NCI-H2081 treated with DMSO at 0.1 percent for 48 hours (cell line): ENCODE results near the gene SNX32.

Experiments used
- DNase-seq: peaks from one replicate; lab custom pipeline; 2025; lab: John Stamatoyannopoulos, UW

SNX32 gene

DNA sequence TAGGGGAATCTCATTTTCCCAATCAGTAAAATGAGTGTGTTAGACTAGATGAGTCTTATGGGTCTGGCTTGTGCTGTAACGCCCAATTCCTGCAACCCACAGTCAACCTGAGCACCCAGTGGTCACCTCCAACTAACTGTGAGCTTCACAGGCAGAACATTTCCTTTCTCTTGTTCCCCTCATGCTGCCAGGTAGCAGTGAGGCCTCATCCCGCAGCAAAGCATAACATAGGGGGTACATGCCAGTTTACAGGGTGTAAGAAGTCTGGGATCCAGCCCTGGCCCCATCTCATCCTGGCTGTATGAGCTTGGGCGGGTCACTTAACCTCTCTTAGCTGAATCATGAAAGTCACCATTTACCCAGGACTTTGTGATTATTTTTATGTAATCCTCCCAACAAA is 35.1 kb downstream of the SNX32 start:
- DNase-seq: no peak

DNA sequence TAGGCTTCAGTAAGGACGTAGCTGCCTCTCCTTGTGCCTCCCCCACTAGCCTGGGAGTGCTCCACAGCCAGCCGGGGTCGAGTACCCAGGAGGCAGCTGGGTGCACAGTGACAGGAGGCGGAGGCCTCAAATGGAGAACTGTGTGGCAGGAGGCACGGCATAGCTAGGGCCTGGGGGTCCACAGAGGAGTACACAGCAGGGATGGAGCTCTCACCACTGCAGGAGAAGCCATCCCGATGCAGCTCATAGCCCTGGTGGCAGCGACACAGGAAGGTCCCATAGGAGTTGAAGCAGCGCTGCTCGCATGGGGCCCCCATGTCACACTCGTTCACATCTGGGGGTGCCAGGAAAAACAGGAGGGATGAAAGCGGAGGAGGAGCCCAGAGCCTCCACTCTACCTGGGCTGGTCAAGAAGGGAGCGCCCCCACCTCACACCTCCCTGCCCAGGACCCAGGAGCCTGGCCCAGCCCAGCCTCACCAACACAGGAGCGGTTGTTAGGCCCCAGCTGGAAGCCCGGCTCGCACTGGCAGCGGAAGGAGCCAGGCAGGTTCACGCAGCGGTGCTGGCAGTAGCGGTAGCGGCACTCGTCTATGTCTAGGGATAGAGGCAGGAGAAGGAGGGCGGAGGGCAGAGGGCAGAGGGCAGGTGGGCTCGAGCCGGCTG is 36.0 kb downstream of the SNX32 start:
- no peak for DNase-seq

DNA sequence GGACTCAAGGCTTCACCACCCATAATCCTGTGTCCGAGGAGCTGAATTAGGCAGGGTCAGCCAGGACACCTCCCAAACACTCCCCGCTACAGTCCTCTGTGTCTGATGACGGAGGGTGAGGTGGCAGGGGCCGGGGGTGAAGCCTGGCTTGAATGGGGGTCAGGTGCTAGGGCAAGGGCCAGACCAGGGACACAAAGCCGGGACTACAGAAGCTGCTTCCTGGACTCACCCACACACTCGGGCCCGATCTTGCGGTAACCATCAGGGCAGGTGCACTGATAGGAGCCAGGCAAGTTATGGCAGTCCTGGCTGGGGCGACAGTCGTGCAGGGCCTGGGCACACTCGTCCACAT is 36.5 kb downstream of the SNX32 start:
- DNase-seq: no peak

DNA sequence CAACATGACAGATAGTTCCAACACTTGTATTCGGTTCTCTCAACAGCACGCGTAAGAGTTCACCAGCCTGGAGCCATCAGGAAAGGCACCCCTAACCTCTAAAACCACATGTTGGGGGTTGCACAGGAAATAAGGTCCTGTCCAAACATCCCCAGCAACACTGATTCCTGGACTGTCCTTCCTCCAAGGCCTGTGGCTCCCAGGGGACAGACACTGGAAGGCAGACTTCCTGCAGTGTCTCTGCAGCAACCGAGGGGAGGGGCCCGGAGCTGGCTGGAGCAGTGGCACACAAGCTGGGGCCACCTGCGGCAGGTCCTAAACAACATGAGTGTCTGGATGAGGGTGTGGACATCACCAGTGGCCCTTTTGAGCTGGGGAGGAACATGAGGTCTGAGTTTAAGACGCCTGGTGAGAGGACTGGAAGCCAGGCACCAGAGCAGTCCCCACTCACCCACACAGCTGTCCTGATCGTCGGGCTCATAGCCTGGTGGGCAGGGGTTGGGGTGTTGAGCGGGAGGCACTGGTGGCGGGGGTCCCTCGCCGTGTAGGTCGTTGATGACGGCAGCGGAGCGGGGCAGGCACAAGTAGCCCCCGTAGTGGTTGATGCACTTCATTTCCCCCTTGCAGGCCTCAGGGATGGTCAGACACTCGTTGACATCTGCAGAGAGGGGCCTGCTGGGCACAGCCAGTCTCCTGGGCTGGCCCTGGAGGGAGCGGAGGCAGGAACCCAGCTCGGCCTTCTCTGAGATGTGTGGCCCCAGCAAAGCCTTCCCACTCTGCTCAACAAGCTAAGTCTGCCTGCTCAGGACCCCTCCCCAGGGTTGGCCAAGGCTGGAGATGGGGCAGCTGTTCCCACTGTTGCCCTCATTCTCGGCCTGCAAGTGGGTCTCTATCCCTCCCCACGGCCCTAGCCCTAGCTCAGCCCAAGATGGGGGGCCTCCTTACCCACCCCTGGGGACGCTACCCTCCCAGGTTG is 37.2 kb downstream of the SNX32 start:
- DNase-seq: no peak

DNA sequence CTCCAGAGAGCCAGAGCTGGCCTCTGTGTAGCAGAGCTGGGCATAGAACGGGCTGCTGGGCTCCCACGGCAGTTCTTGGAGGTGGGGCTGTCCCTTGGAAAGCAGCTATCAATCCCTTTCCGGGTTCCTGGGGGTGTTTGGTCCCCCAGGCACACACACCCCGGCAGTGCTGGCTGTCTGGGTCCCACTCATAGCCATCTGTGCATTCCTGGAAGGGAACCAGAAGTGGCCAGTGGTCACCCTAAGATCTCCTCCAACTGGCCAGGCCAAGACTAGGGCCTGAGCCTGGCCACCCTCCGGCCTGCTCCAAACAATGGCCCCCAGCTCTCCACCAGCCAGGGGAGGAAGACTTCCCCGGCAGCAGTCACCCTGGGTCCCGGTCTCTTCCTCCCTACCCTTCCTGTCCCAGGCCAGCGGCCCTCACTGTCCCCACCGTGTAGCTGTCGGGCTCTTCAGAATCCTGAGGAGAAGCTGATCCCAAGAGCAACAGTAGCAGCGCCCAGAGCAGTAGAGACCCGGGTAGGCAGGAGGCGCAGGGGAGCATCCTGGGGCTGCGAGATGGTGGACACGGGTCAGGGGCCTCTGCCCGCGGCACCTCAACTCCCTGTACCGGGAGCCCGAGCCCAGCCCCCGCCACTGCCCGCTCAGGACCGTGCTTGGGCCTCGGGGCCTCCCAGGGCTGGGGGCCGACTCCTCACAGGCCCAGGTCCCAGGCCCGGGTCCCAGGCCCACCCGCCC is 38.2 kb downstream of the SNX32 start:
- DNase-seq: no peak

DNA sequence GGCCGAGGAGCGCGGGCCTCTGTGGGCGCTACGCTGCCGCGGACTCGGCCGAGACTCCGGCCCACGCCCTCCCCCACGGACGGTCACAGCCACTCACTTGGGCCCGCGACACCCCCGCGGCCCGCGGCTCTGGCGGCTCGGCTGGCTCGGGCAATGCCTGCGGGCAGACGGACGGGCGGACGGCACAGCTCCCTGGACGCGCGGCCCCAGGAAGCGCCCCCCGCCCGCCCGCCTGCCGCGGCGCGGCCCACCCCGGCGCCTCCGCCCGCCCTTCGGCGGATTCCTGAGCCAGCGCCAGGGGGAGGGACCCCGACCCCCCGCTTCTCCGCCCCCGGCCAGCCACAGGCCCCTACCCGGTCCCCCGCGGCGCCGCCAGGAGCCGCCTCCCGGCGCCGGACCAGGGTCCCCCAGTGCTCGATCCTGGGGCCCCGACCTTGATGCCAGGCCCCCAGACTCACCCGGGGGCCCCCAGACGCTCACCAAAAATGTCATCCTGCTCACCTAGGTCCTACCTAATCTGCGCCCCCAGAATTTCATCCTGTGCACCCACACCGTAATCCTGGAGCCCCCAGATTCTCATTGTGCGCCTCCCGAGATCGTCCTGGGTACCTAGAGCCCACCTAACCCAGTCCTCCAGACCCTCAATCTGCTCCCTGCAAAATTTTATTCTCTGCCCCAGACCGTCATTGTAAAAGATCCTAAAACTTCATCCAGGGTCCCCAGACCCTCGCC is 39.0 kb downstream of the SNX32 start, which contains the start of gene EFEMP2:
EFEMP2 (minus strand) TSS at position 215 of the 732 bp plus-strand sequence. CDS start 446 bp downstream, outside the sequence.
- no peak for DNase-seq

DNA sequence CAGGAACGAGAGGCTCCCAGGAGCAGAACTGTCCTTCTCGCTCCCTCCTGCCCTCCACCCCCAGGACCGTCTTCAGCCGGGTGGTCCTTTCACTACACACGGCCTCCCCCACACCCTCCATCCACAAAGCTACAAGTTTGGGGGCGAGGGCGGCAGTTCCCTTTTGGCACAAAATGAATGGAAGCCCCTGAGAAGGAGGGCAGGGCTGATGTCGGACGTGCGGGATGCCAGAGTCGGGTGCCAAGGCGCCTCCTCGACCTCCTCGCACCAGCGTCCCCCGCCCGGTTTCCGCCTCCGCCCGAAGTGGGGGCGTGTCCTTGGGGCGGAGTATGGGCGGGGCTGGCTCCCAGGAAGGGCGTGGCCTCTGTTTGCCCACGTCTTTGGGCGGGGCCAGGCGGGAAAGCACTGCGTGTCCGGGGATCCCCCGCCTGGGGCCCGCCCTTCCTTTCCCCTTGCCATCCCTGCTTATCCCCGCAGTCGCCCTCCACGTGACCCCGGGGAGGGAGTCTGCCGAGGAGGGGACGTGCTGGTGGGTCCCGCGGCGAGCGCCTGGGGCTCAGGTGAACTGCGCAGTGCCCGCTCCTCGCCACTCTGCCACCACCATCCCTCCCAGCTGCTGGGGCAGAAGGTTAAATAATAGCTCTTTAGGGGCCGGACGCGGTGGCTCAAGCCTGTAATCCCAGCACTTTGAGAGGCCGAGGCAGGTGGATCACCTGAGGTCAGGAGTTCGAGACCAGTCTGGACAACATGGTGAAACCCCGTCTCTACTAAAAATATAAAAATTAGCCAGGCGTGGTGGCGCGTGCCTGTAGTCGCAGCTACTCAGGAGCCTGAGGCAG is 39.8 kb downstream of the SNX32 start:
- DNase-seq: peak; percentile 31

DNA sequence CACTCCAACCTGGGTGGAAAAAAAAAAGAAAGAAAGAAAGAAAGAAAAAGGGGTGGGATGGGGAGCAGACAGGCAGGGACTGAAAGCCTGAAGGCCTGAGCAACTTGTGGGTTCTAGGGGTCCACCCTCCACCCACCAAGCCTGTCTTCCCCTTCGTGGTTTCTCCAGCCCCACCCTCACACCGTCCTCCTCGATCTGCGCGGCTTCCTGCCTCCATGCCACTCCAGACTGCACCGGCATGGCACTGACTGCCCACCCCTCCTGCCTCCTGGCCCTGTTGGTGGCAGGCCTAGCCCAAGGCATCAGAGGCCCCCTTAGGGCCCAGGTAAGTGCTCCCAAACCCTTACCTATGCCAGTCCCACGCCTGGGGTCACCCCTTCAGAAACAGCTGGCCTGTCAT is 45.9 kb downstream of the SNX32 start, which contains the start of gene CTSW:
CTSW (plus strand) TSS at position 221 of the 400 bp plus-strand sequence; CDS start at position 239, 18 bp downstream.
- no peak for DNase-seq

DNA sequence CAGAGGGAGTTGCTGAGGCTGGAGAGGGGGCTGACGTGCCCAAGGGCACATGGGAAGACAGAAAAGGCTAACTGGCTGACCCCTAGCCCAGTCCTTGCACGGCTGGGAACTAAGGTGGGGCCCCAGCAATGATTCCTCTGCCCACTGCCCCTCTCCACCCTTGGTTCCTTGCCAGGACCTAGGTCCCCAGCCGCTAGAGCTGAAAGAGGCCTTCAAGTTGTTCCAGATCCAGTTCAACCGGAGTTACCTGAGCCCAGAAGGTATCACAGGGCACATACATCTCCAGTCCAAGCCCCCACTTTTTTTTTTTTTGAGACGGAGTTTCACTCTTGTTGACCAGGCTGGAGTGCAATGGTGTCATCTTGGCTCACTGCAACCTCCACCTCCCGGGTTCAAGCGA is 46.3 kb downstream of the SNX32 start:
- no peak for DNase-seq

DNA sequence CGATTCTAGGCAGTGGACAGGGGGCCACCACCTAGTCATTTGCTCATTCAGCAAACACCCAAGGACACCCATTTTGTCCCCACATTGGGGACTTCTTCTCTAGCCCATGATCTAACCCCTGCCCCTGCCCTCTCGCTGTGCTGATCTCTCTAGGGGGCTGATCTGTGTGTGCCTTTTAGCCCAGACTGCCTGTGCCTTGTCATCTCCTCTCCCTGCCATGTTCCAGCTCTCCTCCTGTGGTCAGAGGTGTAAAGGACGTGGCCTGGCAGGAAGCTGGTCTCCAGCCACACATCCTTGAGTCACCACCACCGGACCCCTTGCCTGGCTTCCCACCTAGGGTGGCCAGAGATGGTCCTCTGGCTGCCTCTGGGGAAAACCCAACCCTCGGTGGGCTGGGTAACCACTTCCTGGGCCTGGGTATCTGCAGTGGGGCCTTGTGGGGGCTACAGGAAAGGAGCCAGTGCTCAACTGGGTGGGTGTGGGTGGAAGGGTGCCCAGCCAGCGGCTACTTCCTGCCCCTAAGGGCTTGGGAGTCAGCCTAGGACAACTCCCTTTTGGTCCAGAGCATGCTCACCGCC is 47.2 kb downstream of the SNX32 start:
- DNase-seq: no peak

DNA sequence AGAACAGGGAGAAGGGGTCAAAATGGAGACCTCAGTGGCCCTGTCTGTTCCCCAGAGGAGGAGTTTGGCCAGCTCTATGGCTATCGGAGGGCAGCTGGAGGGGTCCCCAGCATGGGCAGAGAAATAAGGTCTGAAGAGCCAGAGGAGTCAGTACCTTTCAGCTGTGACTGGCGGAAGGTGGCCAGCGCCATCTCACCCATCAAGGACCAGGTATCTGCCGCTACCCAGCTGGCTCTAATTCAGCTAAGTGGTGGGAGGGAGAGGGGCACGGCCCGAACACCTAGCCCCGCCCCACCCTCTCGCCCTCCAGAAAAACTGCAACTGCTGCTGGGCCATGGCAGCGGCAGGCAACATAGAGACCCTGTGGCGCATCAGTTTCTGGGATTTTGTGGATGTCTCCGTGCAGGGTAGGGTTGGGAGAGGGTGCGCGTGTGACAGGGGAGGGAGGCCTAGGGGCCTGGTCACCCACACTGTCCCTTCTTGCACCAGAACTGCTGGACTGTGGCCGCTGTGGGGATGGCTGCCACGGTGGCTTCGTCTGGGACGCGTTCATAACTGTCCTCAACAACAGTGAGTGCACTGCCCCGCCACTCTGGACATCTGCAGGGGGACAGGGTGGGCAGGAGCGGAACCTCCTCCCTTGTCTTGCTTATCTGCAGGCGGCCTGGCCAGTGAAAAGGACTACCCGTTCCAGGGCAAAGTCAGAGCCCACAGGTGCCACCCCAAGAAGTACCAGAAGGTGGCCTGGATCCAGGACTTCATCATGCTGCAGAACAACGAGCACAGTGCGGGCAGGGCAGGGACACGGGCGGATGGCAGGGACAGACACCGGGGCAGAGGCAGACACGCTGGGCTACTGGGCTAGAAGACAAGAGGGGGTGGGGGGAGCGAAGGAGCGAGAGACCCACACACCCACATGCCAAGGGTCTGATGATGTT is 48.6 kb downstream of the SNX32 start:
- no peak for DNase-seq

DNA sequence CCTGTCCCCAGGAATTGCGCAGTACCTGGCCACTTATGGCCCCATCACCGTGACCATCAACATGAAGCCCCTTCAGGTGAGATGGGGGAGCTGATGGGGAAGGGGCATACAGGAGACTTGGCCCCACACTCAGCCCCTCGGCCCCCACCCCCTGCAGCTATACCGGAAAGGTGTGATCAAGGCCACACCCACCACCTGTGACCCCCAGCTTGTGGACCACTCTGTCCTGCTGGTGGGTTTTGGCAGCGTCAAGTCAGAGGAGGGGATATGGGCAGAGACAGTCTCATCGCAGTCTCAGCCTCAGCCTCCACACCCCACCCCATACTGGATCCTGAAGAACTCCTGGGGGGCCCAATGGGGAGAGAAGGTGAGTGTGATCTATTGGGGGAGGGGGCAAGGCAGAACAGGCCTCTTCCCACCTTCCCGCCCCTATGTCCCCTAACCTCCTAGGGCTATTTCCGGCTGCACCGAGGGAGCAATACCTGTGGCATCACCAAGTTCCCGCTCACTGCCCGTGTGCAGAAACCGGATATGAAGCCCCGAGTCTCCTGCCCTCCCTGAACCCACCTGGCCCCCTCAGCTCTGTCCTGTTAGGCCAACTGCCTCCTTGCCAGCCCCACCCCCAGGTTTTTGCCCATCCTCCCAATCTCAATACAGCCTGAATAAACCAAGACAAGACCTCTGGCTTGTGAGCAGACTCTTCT is 49.4 kb downstream of the SNX32 start:
- DNase-seq: no peak

DNA sequence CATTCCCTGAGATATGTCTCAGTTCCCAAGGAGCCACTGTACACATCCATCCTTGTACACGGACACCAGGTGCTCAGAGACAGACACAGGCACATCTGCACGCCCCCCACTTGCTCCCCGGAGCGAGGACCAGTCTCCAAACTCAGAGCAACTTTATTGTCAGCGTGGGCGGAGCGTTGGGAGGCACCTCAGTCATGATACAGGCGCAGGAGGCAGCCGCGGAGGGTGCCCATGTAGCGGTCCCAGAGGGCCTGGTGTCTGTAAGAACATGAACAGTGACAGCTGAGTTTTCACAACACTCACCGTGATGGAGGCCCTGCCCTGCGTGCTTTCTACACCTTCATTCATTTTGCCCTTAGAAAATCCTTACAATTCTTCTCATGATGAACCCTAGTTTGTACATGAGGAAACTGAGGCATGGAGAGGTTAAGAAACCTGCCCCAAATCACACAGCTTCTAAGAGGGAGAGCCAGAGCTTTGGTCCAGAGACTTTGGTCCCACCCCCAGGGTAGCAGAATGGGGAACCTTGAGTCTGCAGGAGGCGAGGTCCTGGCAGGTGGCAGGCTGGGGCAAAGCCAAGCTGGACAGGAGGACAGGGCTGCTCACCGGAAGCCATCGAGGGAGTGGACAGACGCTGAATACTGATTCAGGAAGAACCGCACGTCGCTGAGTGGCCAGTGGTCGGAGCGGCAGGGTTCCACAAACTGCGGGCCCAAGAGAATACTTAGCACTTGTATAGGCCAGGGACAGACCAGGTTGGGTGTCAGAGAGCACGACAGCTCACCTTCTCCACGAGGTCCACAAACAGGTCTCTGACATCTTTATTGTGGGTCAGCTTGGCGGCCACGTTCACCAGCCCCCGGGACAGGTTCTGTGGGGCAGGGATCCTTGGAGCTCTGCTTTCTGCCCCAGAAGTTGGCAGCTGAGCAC is 50.3 kb downstream of the SNX32 start:
- DNase-seq: no peak

DNA sequence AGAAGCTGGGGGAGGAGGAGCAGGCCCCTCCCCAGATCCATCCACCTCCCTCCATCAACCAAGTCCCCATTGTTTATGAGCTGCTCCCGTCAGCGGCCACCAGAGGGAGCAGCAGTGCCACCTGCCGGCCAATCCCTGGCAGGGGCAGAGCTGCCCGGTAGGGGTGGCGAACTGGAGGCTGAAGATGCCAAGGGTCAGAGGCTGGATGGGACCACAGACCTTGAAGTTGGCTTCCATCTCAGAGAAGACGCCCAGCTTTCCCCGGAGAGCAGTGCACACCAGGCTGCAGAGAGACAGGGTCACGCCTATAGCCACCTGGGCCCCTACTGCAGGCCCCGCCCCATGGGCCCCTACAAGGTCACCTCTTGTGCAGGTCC is 50.9 kb downstream of the SNX32 start:
- DNase-seq: no peak

DNA sequence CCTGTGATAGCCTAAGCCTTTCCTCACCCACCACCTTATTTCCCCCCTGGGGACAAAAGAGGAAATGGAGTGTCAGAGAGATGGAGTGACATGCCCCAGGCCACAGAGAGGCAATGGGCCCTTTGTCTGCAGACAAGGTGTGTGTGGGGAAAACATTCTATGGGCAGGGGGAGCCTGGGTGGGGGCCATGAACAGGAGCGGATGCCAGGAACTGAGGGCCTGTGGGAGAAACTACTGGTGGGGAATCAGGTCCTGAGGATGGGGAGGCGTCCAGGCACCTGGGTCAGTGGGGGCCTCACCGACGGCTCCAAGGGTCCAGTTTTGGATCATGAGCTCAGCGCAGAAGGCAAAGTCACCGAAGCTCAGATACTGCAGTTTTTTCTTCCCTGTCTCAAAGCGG is 51.5 kb downstream of the SNX32 start:
- DNase-seq: no peak

DNA sequence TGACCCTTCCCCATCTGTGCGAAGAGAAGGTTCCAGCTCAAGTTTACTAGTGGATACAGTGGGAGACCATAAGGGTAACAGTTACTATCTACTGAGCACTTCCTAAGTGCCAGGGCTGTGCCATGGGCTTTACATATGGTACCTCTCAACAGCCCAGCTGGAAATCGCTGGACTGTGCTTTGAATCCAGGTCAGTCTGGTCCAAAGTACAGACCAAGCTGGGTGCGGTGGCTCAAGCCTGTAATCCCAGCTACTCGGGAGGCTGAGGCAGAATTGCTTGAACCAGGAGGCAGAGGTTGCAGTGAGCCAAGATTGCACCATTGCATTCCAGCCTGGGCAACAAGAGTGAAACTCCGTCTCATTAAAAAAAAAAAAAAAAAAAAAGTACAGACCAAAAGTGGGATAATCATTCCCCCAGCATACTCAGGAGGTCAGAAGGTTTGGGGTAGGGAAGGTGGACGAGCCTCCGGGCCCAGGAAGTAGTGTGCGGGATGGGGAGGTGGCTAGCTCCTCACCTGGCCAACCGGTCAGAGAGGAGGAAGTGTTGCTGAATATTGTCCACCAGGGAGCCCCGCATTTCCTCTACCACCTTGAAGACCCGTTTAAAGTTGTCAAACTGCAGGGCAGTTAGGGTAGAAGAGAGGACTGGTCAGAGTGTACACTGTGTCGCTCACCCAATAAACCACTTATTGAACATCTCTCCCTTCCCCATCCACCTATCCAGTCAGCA is 52.2 kb downstream of the SNX32 start:
- DNase-seq: no peak
